MCF 10A (cell line): ENCODE data around the gene LRRK2. TPM values are rescaled to one million over a fixed set of nuclear protein-coding genes. Genes with fewer than 3 reads are reported as not detected.

ENCODE experiments used
- BruUV-seq: library from RNA; stranded (reverse); fragments of 400-500 nt; replicated peaks from 2 replicates; lab custom pipeline; 2021; lab: Mats Ljungman, UMichigan
- CTCF ChIA-PET: fragments of 300-600 bp; sonication (Branson Sonifier 250); formaldehyde crosslinking; extraction: SDS; loops from one replicate; lab custom pipeline; 2021; ENCODE audit warnings: antibody characterized with exemption, inconsistent platforms; lab: Yijun Ruan, JAX
- POLR2A ChIA-PET: fragments of 300-600, 350-650 bp; sonication (Branson Sonifier 250); formaldehyde crosslinking; extraction: SDS; loops from one replicate; lab custom pipeline; 2020; ENCODE audit warnings: antibody characterized with exemption, inconsistent platforms; lab: Yijun Ruan, JAX
- DNase-seq: peaks from one replicate; pipeline ENCODE4 v3.0.0-alpha.2; 2018; ENCODE audit not compliant: unreplicated experiment
- H3K27ac Mint-ChIP-seq: one replicate; pipeline ENCODE4 v1.8.0; 2022; ENCODE audit warnings: mild to moderate bottlenecking, low read depth, mixed read lengths; ENCODE audit not compliant: unreplicated experiment
- H3K27me3 Mint-ChIP-seq: one replicate; pipeline ENCODE4 v1.8.0; 2022; ENCODE audit warnings: mixed read lengths; ENCODE audit not compliant: insufficient read depth, unreplicated experiment
- H3K36me3 Mint-ChIP-seq: one replicate; pipeline ENCODE4 v1.8.0; 2022; ENCODE audit warnings: mild to moderate bottlenecking, moderate library complexity, mixed read lengths; ENCODE audit not compliant: insufficient read depth, unreplicated experiment
- H3K4me1 Mint-ChIP-seq: one replicate; pipeline ENCODE4 v1.8.0; 2022; ENCODE audit warnings: mixed read lengths; ENCODE audit not compliant: insufficient read depth, unreplicated experiment
- H3K4me3 Mint-ChIP-seq: one replicate; pipeline ENCODE4 v1.8.0; 2022; ENCODE audit warnings: mild to moderate bottlenecking, moderate library complexity, mixed read lengths; ENCODE audit not compliant: unreplicated experiment
- H3K9me3 Mint-ChIP-seq: one replicate; pipeline ENCODE4 v1.8.0; 2022; ENCODE audit warnings: mixed read lengths; ENCODE audit not compliant: unreplicated experiment
- CTCF ChIP-seq: fragments of 200-600 bp; IDR thresholded peaks from one replicate; pipeline ENCODE4 v1.8.0; 2022; ENCODE audit warnings: antibody characterized with exemption, mild to moderate bottlenecking; ENCODE audit not compliant: unreplicated experiment
- intact Hi-C: fragments of 100-400 bp; cut with micrococcal nuclease; formaldehyde crosslinking; loops from 2 replicates; pipeline ENCODE4 v1.14.1; 2022
- total RNA-seq: library from RNA; stranded (reverse); gene quantifications from 2 replicates; pipeline ENCODE4 v1.2.3, GENCODE V29; 2022

The LRRK2 gene
- total RNA-seq, 1 experiment from 2014 or later, result 4.2 TPM

DNA sequence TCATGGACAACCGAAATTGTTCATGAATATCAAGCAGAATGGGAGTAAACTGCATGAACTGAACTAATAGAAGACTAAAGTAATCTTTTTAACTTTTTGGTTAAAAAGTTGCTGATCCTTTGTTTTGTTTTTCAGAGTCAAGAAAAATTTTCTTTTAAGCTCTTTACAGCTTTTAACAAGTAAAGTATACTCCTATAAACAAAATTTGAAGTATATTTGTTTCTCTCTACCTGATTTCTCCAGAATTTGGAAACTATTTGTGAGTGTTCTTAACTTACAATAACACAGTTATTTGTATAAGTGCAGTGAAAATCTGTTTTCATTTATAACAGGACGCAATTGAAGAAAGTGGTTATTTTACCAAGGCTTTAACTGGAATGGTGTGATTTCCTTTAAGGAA lies 12.2 kb upstream of the LRRK2 start:
- ChIA-PET CTCF (interaction anchor here (0.5 kb wide), 1 partner anchor 75 kb away, joined by 3 read pairs; no protein-coding TSS in a partner anchor), POLR2A (interaction anchor here (2.7 to 3.6 kb wide), 2 partner anchors 12 to 54 kb away, joined by 18 to 22 read pairs; partner anchors contain the start of gene LRRK2)
- DNase-seq, result no peak
- Mint-ChIP-seq H3K36me3 (no peaks in the 10 kb centered on the region), H3K27ac (no peak overlapping the region), H3K9me3 (no peaks in the 10 kb centered on the region), H3K4me3 (no peak overlapping the region), H3K27me3 (no peaks in the 10 kb centered on the region), H3K4me1 (peaks cover 40% of the 10 kb centered on the region)
- no TSS peak for BruUV-seq
- intact Hi-C loops, result no loop called here
- TF ChIP-seq CTCF, result no peak

DNA sequence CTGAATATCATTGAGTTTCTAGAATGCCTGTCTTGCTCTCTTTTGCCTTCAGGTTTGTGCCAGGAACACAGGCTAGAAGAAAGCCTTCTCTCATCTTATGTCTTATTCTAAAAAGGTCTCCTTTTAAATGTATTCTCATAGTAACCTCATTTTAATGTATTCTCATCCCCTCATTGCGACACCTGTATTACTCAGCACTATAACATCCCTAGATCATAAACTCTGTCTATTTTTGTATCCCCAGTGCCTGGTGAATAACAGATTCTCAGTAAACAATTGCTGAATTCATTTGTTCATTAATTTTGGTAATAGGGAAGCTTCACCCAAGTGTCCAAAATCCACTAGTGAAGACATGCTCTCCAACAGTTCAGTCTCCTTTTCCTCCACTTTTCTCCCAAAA lies 8.8 kb upstream of the LRRK2 start:
- H3K4me1 Mint-ChIP-seq, result peaks cover 25% of the 10 kb centered on the region
- no TSS peak for BruUV-seq
- ChIA-PET POLR2A (interaction anchor here (0.7 to 3.6 kb wide), 7 partner anchors 8 to 97 kb away, joined by 3 to 22 read pairs (median 6); no protein-coding TSS in a partner anchor), CTCF (interaction anchor here (1.0 kb wide), 1 partner anchor 96 kb away, joined by 3 read pairs; no protein-coding TSS in a partner anchor)
- H3K36me3 Mint-ChIP-seq, result no peaks in the 10 kb centered on the region
- H3K9me3 Mint-ChIP-seq, result no peaks in the 10 kb centered on the region
- no peak for TF ChIP-seq CTCF
- DNase-seq, result peak; percentile 77
- H3K27ac Mint-ChIP-seq, result peak overlapping the region; percentile 46
- H3K4me3 Mint-ChIP-seq, result no peak overlapping the region
- H3K27me3 Mint-ChIP-seq, result no peaks in the 10 kb centered on the region
- intact Hi-C loops, result loop anchor here (5.0 kb wide), 1 partner anchor 64 kb away; no protein-coding TSS in a partner anchor

- CTCF ChIA-PET, result no interaction called here
- TF ChIP-seq CTCF, result no peak
- H3K36me3 Mint-ChIP-seq, result no peaks in the 10 kb centered on the region
- intact Hi-C loops, result loop anchor here (5.0 kb wide), 1 partner anchor 64 kb away; no protein-coding TSS in a partner anchor
- peaks cover 25% of the 10 kb centered on the region for H3K4me1 Mint-ChIP-seq
- H3K4me3 Mint-ChIP-seq, result no peak overlapping the region
- no peaks in the 10 kb centered on the region for H3K9me3 Mint-ChIP-seq
- peak overlapping the region; percentile 46 for H3K27ac Mint-ChIP-seq
- POLR2A ChIA-PET, result interaction anchor here (0.6 to 2.3 kb wide), 9 partner anchors 7 to 97 kb away, joined by 3 to 12 read pairs (median 4); no protein-coding TSS in a partner anchor
- no TSS peak for BruUV-seq
- DNase-seq, result no peak
- no peaks in the 10 kb centered on the region for H3K27me3 Mint-ChIP-seq
Observed at GRCh38 chr12:40216516-40217288, 8.1 kb upstream of the LRRK2 start.

GRCh38 chr12:40219760-40220159 lies 5.0 kb upstream of the LRRK2 start:
- H3K4me1 Mint-ChIP-seq, result peaks cover 41% of the 10 kb centered on the region
- no peak for TF ChIP-seq CTCF
- H3K36me3 Mint-ChIP-seq, result no peaks in the 10 kb centered on the region
- POLR2A ChIA-PET, result interaction anchor here (0.6 to 0.8 kb wide), 2 partner anchors 9 to 570 kb away, joined by 3 read pairs; no protein-coding TSS in a partner anchor
- H3K9me3 Mint-ChIP-seq, result no peaks in the 10 kb centered on the region
- CTCF ChIA-PET, result no interaction called here
- no peak overlapping the region for H3K27ac Mint-ChIP-seq
- BruUV-seq, result no TSS peak
- H3K27me3 Mint-ChIP-seq, result no peaks in the 10 kb centered on the region
- no peak overlapping the region for H3K4me3 Mint-ChIP-seq
- no peak for DNase-seq
- intact Hi-C loops, result loop anchor here (5.0 kb wide), 1 partner anchor 67 kb away; no protein-coding TSS in a partner anchor
